Adrenal gland (tissue), 5 donors: Measurements from ENCODE around the gene HCAR3.

ENCODE experiments used
- POLR2A ChIP-seq, 2 donors: fragments of 450-650 bp; IDR thresholded peaks; one replicate each; pipeline ENCODE4 v1.6.1; 2017; ENCODE audit warnings: antibody characterized with exemption in 2 of 2, mild to moderate bottlenecking in 2 of 2, moderate library complexity in 1 of 2
- TF ChIP-seq, protein P1 (sequence below), 6 experiments: fragments of 450-650 bp in 4 of 6; fragments of 200-600 bp in 2 of 6; sonication (generic) in 1 of 6; IDR thresholded peaks; 1 replicate in 5 of 6; 2 replicates in 1 of 6; pipeline versions ENCODE4 v1.5.1 to v1.8.0; 2016 to 2021; ENCODE audit warnings: antibody characterized with exemption in 6 of 6, mild to moderate bottlenecking in 2 of 6, moderate library complexity in 1 of 6
- donor health status: DM: no; HTN: no; CAD: no.

DNA sequence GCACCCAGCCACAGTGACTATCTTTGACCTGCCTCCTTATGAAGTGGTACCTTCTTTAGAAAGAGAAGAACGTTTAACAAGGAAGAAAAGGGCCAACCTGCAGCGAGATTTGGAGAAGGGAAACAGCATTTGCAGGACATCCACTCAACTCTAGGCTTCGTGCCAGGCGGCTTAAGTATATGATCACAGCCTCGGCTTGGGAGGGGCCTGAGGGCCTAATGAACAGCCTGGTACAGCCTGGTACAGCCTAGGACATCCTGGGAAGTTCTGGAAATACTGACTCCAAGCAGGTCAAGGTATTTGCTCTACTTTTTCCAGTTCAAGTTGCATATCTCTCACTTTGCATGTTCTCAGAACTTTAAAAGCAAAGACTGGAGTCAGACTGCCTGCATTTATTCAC lies 29.5 kb downstream of the HCAR3 start:
- TF ChIP-seq, protein P1, sequence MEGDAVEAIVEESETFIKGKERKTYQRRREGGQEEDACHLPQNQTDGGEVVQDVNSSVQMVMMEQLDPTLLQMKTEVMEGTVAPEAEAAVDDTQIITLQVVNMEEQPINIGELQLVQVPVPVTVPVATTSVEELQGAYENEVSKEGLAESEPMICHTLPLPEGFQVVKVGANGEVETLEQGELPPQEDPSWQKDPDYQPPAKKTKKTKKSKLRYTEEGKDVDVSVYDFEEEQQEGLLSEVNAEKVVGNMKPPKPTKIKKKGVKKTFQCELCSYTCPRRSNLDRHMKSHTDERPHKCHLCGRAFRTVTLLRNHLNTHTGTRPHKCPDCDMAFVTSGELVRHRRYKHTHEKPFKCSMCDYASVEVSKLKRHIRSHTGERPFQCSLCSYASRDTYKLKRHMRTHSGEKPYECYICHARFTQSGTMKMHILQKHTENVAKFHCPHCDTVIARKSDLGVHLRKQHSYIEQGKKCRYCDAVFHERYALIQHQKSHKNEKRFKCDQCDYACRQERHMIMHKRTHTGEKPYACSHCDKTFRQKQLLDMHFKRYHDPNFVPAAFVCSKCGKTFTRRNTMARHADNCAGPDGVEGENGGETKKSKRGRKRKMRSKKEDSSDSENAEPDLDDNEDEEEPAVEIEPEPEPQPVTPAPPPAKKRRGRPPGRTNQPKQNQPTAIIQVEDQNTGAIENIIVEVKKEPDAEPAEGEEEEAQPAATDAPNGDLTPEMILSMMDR (IDR thresholded peaks at IDR 0.05), result no peak
- no peak for TF ChIP-seq POLR2A (IDR thresholded peaks at IDR 0.05)
